GM12875 (cell line): ENCODE results near the gene MAP2K6.
"Not testable (repeated sequence)": the region's sequence is repeated elsewhere in the genome, so short reads cannot be mapped to it uniquely, and the experiment has no call there.

Experiments
- H3K4me3 ChIP-seq: one replicate; pipeline ENCODE4 v1.5.1; 2011; ENCODE audit warnings: low read depth, low read length, control low read depth
- TF ChIP-seq, protein P1 (sequence below): IDR thresholded peaks from 2 replicates; pipeline ENCODE4 v1.5.1; 2011; ENCODE audit warnings: low read depth, mild to moderate bottlenecking, control low read depth, inconsistent platforms, low read length, moderate library complexity, borderline replicate concordance; ENCODE audit not compliant: insufficient read depth

The MAP2K6 gene

DNA sequence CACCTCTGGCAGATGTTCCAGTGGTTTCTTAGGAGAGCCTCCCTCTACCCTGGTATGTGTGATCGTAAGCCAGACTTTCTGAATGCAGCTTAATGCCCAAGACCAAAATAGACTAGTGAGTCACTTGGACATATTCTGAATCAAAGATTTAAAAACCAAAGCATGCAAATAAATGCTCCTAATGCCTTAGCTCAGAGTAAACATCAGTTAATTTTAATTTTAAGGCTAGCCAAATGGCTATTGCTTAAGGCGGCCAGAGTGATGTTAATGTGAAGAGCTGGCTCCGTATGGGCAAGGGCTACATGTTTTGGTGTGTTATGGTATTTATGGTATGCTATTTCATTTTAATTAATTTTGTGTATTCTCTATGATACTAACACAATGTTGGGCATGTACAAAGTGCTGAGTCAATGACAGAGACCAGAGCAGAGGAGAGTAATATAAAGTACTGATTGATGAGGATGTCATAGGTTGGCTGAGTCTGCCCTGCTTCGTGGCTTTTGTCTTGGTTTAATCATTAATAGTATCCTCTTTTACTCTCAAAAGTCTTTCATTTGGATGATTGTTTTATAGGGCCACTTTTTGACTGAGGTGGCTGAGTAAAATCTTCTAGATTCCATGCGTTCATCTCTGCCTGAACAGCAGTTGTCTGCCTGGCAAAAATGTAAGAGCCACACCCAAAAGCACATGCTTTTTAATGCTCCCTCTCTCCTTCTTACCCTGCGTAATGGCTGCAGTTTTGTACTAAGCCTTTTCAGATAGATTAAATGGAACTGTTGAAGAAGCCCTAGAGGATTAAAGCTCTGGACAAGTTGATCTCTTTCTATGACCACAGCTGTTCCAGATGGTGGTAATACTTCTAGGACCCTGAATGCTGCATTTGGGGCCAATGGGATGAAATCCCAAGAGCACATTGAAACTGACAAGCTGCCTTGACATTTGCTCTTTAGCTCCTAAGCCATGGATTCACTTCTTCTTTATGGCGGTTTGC is 59.6 kb downstream of the MAP2K6 start:
- TF ChIP-seq, protein P1, sequence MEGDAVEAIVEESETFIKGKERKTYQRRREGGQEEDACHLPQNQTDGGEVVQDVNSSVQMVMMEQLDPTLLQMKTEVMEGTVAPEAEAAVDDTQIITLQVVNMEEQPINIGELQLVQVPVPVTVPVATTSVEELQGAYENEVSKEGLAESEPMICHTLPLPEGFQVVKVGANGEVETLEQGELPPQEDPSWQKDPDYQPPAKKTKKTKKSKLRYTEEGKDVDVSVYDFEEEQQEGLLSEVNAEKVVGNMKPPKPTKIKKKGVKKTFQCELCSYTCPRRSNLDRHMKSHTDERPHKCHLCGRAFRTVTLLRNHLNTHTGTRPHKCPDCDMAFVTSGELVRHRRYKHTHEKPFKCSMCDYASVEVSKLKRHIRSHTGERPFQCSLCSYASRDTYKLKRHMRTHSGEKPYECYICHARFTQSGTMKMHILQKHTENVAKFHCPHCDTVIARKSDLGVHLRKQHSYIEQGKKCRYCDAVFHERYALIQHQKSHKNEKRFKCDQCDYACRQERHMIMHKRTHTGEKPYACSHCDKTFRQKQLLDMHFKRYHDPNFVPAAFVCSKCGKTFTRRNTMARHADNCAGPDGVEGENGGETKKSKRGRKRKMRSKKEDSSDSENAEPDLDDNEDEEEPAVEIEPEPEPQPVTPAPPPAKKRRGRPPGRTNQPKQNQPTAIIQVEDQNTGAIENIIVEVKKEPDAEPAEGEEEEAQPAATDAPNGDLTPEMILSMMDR, result no peak
- H3K4me3 ChIP-seq, result no peak overlapping the region

DNA sequence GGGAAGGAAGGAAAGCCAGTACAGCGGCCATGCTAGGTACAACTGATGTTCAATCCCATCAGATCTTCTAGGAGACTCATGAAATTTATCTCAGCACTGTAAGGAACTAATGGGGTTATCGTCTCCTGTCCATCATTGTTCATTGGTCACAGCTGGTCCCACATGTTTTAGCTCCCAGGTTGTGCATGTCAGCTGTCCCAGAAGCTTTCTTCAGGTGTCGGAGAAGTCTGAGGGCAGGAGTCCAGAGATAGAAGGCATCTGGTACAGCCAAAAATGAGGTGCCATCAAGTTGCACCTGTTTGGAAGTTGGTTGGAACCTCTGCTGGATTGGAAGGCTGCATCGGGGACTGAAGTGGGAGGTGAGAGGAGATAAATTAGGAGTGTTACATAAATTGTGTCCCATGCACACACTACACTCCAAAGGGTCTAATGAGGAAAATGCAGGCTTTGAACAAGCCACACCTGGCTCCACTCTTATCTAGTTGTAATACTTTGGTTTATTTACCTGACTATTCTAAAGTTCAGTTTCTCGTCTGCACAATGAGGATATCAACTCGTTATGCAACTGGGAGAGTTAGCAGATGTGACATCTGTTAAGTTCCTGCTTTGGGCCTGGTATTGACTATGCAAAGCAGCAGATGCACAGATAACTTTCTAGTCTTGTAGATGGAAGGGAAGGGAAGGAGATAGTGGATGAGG is 62.9 kb downstream of the MAP2K6 start:
- TF ChIP-seq, protein P1, result no peak
- no peak overlapping the region for H3K4me3 ChIP-seq

DNA sequence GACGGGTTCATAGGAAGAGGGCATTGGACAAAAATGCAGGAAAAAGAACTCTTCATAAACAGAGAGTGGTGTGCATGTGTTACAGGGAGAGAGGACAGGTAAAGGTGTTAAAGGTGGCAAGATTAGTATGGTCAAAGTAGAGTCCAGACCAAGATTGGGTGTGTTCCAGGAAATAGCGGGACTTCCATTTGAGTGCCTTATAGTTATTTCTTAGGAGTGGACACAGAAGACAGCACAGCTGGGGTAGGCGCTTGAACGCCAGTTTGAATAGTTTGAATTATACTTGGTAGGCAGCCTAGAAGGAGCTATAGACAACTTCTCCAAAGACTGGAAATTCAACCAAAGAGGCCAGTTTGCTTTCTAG is 63.4 kb downstream of the MAP2K6 start:
- H3K4me3 ChIP-seq, result no peak overlapping the region
- TF ChIP-seq, protein P1, result no peak

DNA sequence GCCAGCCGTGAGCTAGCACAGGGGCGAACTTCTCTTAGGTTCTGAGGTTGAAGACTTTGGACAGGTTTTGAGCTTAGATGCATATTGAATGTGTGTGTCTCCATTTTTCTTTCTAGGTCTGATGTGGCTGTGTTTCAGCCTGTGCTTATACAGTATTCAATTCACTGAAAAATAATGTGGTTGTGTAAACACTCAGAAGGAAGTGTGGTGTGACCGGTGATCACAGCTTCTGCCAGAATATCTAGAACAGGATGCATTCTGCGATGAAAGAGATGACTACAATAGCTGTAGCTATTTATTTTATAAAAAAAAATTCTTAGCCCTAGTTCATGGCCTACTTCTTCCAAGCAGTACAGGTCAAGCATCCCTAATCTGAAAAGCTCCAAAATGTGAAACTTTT is 64.4 kb downstream of the MAP2K6 start:
- TF ChIP-seq, protein P1, result no peak
- H3K4me3 ChIP-seq, result no peak overlapping the region

DNA sequence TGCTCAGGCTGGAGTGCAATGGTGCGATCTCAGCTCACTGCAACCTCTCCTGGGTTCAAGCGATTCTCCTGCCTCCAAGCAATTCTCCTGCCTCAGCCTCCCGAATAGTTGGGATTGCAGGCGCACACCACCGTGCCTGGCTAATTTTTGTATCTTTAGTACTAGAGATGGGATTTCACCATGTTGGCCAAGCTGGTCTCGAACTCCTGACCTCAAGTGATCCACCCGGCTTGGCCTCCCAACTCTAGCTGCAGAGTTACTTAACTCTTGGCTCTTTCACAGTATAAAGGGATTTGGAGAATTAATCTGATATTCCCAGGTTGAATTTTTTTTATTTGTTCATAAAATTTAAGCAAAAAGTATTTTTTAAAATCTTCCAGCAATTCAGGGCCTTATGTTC is 65.3 kb downstream of the MAP2K6 start:
- H3K4me3 ChIP-seq, result not testable (repeated sequence)

DNA sequence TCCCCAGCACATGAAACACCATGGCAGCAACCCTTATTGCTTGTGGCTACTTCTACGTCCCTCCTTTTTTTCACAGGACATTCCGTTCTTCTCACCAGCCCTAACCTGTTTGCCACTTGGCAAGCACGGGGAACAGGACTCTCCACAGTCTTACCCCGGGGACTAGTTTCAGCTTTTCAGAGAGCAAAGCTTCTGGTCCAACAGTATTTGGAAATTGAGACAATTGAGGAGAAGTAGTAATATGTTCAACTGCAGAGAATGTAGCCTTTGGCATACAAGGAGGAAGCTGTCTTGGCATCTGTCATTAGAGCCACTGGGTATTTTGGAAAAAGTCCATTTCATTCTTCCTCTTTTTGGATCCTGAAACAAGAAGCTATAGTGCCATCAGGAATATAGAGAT is 65.7 kb downstream of the MAP2K6 start:
- TF ChIP-seq, protein P1, result no peak
- H3K4me3 ChIP-seq, result no peak overlapping the region

DNA sequence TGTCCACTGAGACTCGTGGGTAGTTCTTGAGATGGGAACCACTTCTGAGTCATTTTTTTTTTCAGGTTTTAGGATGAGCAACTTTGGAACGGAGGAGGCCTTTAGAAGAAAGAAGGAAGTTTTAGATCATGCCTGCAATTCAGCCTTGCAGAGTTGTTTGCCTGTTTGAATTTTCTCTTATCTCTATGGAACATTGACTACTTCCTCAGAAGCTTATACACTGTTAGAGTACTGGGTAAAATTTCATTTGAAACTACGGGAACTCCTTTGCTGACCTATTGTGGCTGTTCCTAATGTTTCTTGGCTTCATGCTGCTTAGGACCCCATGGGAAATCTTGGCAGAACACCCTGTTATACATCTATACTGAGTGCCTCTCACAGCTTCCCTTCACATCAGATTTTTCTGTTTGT is 70.8 kb downstream of the MAP2K6 start:
- H3K4me3 ChIP-seq, result no peak overlapping the region
- TF ChIP-seq, protein P1, result no peak
